ENCODE results near the gene BABAM2. TPM values are rescaled to one million over a fixed set of nuclear protein-coding genes. Genes with fewer than 3 reads are reported as not detected.
A peak's percentile ranks its signal among the peaks of the same experiment; 100 is the strongest.

Gene BABAM2
- total RNA-seq, 1 experiment from 2014 or later = 27.1 TPM

- Histone ChIP-seq H3K56ac (ENCODE audit: insufficient read length, low read depth, low read length) (no peak overlapping the region), H4K5ac (ENCODE audit: insufficient read length, low read depth, low read length) (no peak overlapping the region), H3K4ac (ENCODE audit: low read depth, low read length) (no peak overlapping the region), H2BK12ac (ENCODE audit: insufficient read length, low read depth, low read length) (no peak overlapping the region), H2BK120ac (ENCODE audit: low read depth, low read length, poor library complexity, severe bottlenecking) (no peak overlapping the region), H2AFZ (ENCODE audit: low read length) (no peak overlapping the region), H4K91ac (ENCODE audit: insufficient read length, low read depth, low read length) (no peak overlapping the region), H3T11ph (ENCODE audit: low read length) (no peak overlapping the region), H2BK20ac (ENCODE audit: low read depth, low read length, poor library complexity, severe bottlenecking) (no peak overlapping the region), H3K79me2 (ENCODE audit: insufficient read depth, low read length) (no peaks in the 10 kb centered on the region), H3K14ac (ENCODE audit: insufficient read depth, low read length) (no peak overlapping the region), H3K79me1 (ENCODE audit: insufficient read depth, low read depth, low read length, poor library complexity, severe bottlenecking) (no peaks in the 10 kb centered on the region), H3K9me3 (ENCODE audit: control insufficient read depth, low read depth, low read length) (no peaks in the 10 kb centered on the region), H2AK5ac (ENCODE audit: insufficient read length, low read length) (no peak overlapping the region), H2BK15ac (ENCODE audit: low read depth, low read length) (no peak overlapping the region), H3K4me2 (ENCODE audit: insufficient read depth, insufficient read length, low read length) (no peak overlapping the region), H3K27ac (ENCODE audit: insufficient read length, low read depth, low read length) (no peak overlapping the region), H3K27me3 (ENCODE audit: insufficient read depth, low read length) (no peaks in the 10 kb centered on the region), H3K18ac (ENCODE audit: insufficient read length, low read depth, low read length) (no peak overlapping the region), H3K9ac (ENCODE audit: extremely low read depth, insufficient read length, low read length) (no peak overlapping the region), H3K23me2 (ENCODE audit: insufficient read length, low read depth, low read length, poor library complexity, severe bottlenecking) (no peaks in the 10 kb centered on the region), H2BK5ac (ENCODE audit: insufficient read length, low read length) (no peak overlapping the region), H3K4me1 (ENCODE audit: insufficient read depth, low read length) (no peaks in the 10 kb centered on the region), H4K20me1 (ENCODE audit: control insufficient read depth, insufficient read depth, insufficient read length) (no peaks in the 10 kb centered on the region), H3K23ac (ENCODE audit: insufficient read length, low read depth, low read length) (no peak overlapping the region), H4K8ac (replicated peaks; ENCODE audit: insufficient read length, low read depth, low read length) (no peak overlapping the region)
- DNase-seq = no peak
- H3K4me3 Mint-ChIP-seq = peak overlapping the region in 1 of 2 experiments; percentile 20; a peak in 1 of 5 replicates
- no peaks in the 10 kb centered on the region; a peak in 2 of 7 replicates for H3K36me3 Mint-ChIP-seq (ENCODE audit: insufficient read depth in 1 of 3, low read depth in 3 of 3)
- no peaks in the 10 kb centered on the region for H3K9me3 Mint-ChIP-seq
- TF ChIP-seq, protein P1, sequence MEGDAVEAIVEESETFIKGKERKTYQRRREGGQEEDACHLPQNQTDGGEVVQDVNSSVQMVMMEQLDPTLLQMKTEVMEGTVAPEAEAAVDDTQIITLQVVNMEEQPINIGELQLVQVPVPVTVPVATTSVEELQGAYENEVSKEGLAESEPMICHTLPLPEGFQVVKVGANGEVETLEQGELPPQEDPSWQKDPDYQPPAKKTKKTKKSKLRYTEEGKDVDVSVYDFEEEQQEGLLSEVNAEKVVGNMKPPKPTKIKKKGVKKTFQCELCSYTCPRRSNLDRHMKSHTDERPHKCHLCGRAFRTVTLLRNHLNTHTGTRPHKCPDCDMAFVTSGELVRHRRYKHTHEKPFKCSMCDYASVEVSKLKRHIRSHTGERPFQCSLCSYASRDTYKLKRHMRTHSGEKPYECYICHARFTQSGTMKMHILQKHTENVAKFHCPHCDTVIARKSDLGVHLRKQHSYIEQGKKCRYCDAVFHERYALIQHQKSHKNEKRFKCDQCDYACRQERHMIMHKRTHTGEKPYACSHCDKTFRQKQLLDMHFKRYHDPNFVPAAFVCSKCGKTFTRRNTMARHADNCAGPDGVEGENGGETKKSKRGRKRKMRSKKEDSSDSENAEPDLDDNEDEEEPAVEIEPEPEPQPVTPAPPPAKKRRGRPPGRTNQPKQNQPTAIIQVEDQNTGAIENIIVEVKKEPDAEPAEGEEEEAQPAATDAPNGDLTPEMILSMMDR (conservative IDR thresholded peaks at IDR 0.05) = no peak
- no CpG with 5 or more reads among the region's 19 CpGs for WGBS (ENCODE audit: extremely low coverage, insufficient read length, low lambda C conversion rate)
- peaks cover 8% of the 10 kb centered on the region for H3K27me3 Mint-ChIP-seq (ENCODE audit: low read depth)
- no peak overlapping the region for H3K27ac Mint-ChIP-seq
- peaks cover 14 to 26% of the 10 kb centered on the region in 2 experiments for H3K4me1 Mint-ChIP-seq
Measured at GRCh38 chr2:28357948-28358667, 467.6 kb downstream of the BABAM2 start.

Data from H9 (cell line).